ENCODE measurements around the gene CRBN. TPM values are rescaled to one million over a fixed set of nuclear protein-coding genes. Genes with fewer than 3 reads are reported as not detected.

Gene CRBN
- total and polyA plus RNA-seq, 2 donors (not counting 3 experiments of a cell fraction or from before 2014, with no cell fraction given): 25.2 to 36.1 TPM

DNA sequence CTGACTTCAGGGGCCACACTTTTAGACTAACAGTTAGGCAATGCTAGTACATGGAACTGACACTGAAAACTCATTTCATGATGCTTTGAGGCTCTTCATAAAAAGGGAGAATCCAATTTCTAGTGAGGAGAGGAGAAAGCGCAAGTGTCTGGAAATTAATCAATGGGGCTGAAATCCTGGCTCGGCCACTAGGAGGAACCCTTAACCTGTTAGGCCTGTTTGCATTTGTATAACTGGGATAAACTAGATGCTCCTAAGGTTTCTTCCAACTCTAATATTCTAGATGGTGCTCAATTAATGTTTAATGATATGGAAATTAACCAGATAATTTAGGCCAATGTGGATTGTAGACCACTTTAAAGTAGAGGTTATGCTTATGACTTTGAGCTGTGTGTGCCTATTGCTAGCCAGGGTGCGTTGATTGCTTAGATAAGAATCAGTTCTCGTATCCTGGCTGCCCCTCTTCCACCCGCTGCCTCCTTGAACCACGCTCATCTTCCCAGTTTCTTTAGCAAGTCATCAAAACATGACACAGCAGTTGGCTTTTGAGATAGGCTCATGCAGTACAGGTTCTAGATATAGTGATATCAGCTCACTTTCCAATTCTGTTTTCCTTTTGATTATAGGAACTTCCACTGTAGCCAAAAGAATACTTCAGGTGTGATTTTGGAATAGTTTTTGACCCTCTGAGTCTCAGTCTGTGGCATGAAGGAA lies 16.8 kb upstream of the CRBN start:
- ChIA-PET CTCF (interaction anchor here (0.8 to 2.0 kb wide), 4 partner anchors 23 to 1094 kb away, joined by 3 to 13 read pairs (median 4); no protein-coding TSS in a partner anchor), POLR2A (no interaction called here)
- no peaks in the 10 kb centered on the region for H3K79me2 ChIP-seq (ENCODE audit: control insufficient read depth, insufficient read depth, low read length)
- H3K9me1 ChIP-seq (replicated peaks; ENCODE audit: control insufficient read depth, extremely low read depth, insufficient read depth, low read length): no peaks in the 10 kb centered on the region
- DNase-seq (ENCODE audit: low read depth, low spot score): no peak
- dilution Hi-C loops (cut with MboI; ENCODE audit: extremely low pct_ligation_motif_present, low sequenced_read_pairs) (no loop called here), intact Hi-C loops (cut with micrococcal nuclease) (loop anchor here (1.0 kb wide), 1 partner anchor 1094 kb away; no protein-coding TSS in a partner anchor)
- FAIRE-seq: peak; percentile 4
- H4K20me1 ChIP-seq (replicated peaks; ENCODE audit: control insufficient read depth, extremely low read depth, insufficient read depth, low read length): no peaks in the 10 kb centered on the region
- no peak overlapping the region for H3K9ac ChIP-seq (replicated peaks; ENCODE audit: extremely low read depth, insufficient read depth, low read length)
- H3K27ac ChIP-seq (ENCODE audit: insufficient read depth, low read depth, low read length): no peak overlapping the region
- H3K27me3 ChIP-seq (ENCODE audit: control insufficient read depth in 2 of 2, insufficient read depth in 2 of 2, low read length in 2 of 2): peaks cover 0 to 3% of the 10 kb centered on the region in 2 experiments
- H3K9me3 ChIP-seq (replicated peaks; ENCODE audit: control insufficient read depth, insufficient read depth, low read length): no peaks in the 10 kb centered on the region
- TF ChIP-seq CTCF (IDR thresholded peaks at IDR 0.05; ENCODE audit: extremely low read depth in 1 of 2, insufficient read depth in 1 of 2, low read depth in 1 of 2, low read length in 2 of 2) (peak; percentile 13 to 31), FOS (IDR thresholded peaks at IDR 0.05; ENCODE audit: borderline replicate concordance, insufficient read depth, low read length) (no peak)
- BruUV-seq (replicated peaks): no TSS peak
- no peak overlapping the region for H2AFZ ChIP-seq (ENCODE audit: low read depth, low read length)
- H3K4me2 ChIP-seq (ENCODE audit: insufficient read depth, low read length): no peak overlapping the region
- H3K4me1 ChIP-seq (ENCODE audit: control insufficient read depth, extremely low read depth, insufficient read depth, low read length): no peaks in the 10 kb centered on the region
- no peak overlapping the region for H3K4me3 ChIP-seq (replicated peaks in 1 of 3; ENCODE audit: insufficient read depth in 1 of 3, low read depth in 1 of 3, low read length in 3 of 3)
- no peaks in the 10 kb centered on the region for H3K36me3 ChIP-seq (ENCODE audit: control insufficient read depth in 2 of 2, extremely low read depth in 1 of 2, insufficient read depth in 2 of 2, low read length in 2 of 2)

DNA sequence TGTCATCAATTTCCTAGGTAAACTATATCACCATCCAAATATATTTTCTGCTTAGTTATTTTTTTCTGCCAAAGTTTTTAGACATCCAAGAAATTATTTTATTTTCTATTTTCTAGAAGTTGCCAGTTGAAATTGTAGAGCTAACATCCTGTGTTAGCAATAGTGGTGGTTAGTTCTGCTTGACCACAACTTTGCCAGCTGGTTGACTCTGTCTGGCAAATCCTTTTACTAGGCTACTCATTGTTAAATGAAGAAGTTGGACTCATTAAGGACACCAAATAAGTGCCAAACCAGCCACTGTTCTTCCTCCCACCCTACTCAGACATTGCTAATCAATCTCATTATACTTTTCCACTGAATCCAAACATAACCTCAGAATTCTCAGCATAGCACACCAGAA lies 15.4 kb upstream of the CRBN start:
- TF ChIP-seq POLR2AphosphoS5 (IDR thresholded peaks at IDR 0.05; ENCODE audit: insufficient read depth, low read depth, low read length): no peak
- no peak for TF ChIP-seq JUN (IDR thresholded peaks at IDR 0.05; ENCODE audit: borderline replicate concordance, insufficient read depth, insufficient read length, low read depth)
- TF ChIP-seq, protein P1, sequence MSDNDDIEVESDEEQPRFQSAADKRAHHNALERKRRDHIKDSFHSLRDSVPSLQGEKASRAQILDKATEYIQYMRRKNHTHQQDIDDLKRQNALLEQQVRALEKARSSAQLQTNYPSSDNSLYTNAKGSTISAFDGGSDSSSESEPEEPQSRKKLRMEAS (IDR thresholded peaks at IDR 0.05; ENCODE audit: insufficient read depth, insufficient read length): no peak
- no peak for TF ChIP-seq FOS (IDR thresholded peaks at IDR 0.05; ENCODE audit: borderline replicate concordance, insufficient read depth, low read length)
- TF ChIP-seq CTCF (IDR thresholded peaks at IDR 0.05; ENCODE audit: extremely low read depth in 1 of 2, insufficient read depth in 1 of 2, low read depth in 1 of 2, low read length in 2 of 2): no peak
- no peak for TF ChIP-seq GATA2 (IDR thresholded peaks at IDR 0.05; ENCODE audit: insufficient read depth, insufficient read length, low read depth, low read length)
- TF ChIP-seq POLR2A (IDR thresholded peaks at IDR 0.05; ENCODE audit: low read depth, low read length): no peak
- TF ChIP-seq MYC (IDR thresholded peaks at IDR 0.05; ENCODE audit: low read depth, low read length): no peak
- TF ChIP-seq EZH2 (IDR thresholded peaks at IDR 0.05; ENCODE audit: borderline replicate concordance, low read depth, low read length, severe bottlenecking): no peak
- dilution Hi-C loops (cut with MboI; ENCODE audit: extremely low pct_ligation_motif_present, low sequenced_read_pairs): no loop called here
- CTCF ChIA-PET: no interaction called here

More for the DNA sequence above, 15.4 kb upstream of the CRBN start:
- Histone ChIP-seq H3K27me3 (ENCODE audit: control insufficient read depth in 2 of 2, insufficient read depth in 2 of 2, low read length in 2 of 2) (peaks cover 0 to 3% of the 10 kb centered on the region in 2 experiments), H3K36me3 (ENCODE audit: control insufficient read depth in 2 of 2, extremely low read depth in 1 of 2, insufficient read depth in 2 of 2, low read length in 2 of 2) (no peaks in the 10 kb centered on the region), H3K79me2 (ENCODE audit: control insufficient read depth, insufficient read depth, low read length) (no peaks in the 10 kb centered on the region), H3K9me3 (replicated peaks; ENCODE audit: control insufficient read depth, insufficient read depth, low read length) (no peaks in the 10 kb centered on the region), H3K9me1 (replicated peaks; ENCODE audit: control insufficient read depth, extremely low read depth, insufficient read depth, low read length) (no peaks in the 10 kb centered on the region), H4K20me1 (replicated peaks; ENCODE audit: control insufficient read depth, extremely low read depth, insufficient read depth, low read length) (no peaks in the 10 kb centered on the region), H3K4me1 (ENCODE audit: control insufficient read depth, extremely low read depth, insufficient read depth, low read length) (no peaks in the 10 kb centered on the region), H3K9ac (replicated peaks; ENCODE audit: extremely low read depth, insufficient read depth, low read length) (no peak overlapping the region), H2AFZ (ENCODE audit: low read depth, low read length) (no peak overlapping the region), H3K4me2 (ENCODE audit: insufficient read depth, low read length) (no peak overlapping the region), H3K4me3 (replicated peaks in 1 of 3; ENCODE audit: insufficient read depth in 1 of 3, low read depth in 1 of 3, low read length in 3 of 3) (no peak overlapping the region), H3K27ac (ENCODE audit: insufficient read depth, low read depth, low read length) (no peak overlapping the region)
- intact Hi-C loops (cut with micrococcal nuclease): no loop called here
- FAIRE-seq (no peak), DNase-seq (ENCODE audit: low read depth, low spot score) (no peak)
- no TSS peak for BruUV-seq (replicated peaks)
- POLR2A ChIA-PET: no interaction called here
